GM21423 (cell line): ENCODE results near the gene IL10RB.
"Not testable (repeated sequence)": the region's sequence is repeated elsewhere in the genome, so short reads cannot be mapped to it uniquely, and the experiment has no call there.

Experiments
- ATAC-seq: cut with Tn5 transposase; IDR thresholded peaks from one replicate; pipeline ENCODE4 v1.9.1; 2021; ENCODE audit warnings: mild to moderate bottlenecking, moderate library complexity; ENCODE audit not compliant: unreplicated experiment

IL10RB gene

DNA sequence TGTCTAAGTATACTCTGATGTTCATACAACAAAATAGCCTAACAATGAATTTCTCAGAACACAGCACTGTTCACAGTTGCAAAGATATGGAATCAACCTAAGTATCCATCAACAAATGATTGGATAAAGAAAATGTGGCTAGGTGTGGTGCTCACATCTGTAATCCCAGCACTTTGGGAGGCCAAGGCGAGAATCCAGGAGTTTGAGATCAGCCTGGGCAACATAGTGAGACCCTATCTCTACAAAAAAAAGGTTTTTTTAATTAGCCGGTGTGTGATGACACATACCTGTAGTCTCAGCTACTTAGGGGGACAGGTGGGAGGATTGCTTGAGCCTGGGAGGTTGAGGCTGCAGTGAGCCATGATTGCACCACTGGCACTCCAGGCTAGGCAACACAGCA is 25.8 kb upstream of the IL10RB start:
- no peak for ATAC-seq

DNA sequence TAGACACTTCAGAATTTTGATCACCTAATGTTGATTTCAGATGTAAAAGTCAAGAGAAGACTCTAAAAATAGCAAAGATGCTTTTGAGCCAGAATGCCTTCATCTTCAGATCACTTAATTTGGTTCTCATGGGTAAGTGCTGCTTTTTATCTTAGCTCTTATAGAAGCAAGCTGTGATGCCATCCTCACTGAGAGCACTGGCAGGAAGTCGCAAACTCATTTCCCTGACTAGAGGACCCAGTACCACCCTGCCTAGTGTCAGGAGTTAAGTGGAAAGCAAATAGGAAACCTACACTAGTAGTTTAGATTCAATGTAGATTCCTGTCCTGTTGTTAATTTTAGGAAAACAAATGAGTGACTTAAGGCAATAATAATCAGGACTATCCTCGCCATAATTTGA is 24.3 kb upstream of the IL10RB start:
- ATAC-seq = no peak

DNA sequence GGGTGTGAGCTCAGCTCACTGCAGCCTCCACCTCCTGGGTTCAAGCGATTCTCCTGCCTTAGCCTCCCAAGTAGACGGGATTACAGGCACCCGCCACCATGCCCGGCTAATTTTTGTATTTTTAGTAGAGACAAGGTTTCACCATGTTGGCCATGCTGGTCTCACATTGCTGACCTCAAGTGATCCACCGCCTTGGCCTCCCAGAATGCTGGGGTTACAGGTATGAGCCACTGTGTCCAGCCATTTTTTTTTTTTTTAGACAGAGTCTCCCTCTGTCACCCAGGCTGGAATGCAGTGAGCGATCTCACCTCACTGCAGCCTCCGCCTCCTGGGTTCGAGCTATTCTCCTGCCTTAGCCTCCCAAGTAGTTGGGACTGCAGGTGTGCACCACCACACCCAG is 23.3 kb upstream of the IL10RB start:
- not testable (repeated sequence) for ATAC-seq

DNA sequence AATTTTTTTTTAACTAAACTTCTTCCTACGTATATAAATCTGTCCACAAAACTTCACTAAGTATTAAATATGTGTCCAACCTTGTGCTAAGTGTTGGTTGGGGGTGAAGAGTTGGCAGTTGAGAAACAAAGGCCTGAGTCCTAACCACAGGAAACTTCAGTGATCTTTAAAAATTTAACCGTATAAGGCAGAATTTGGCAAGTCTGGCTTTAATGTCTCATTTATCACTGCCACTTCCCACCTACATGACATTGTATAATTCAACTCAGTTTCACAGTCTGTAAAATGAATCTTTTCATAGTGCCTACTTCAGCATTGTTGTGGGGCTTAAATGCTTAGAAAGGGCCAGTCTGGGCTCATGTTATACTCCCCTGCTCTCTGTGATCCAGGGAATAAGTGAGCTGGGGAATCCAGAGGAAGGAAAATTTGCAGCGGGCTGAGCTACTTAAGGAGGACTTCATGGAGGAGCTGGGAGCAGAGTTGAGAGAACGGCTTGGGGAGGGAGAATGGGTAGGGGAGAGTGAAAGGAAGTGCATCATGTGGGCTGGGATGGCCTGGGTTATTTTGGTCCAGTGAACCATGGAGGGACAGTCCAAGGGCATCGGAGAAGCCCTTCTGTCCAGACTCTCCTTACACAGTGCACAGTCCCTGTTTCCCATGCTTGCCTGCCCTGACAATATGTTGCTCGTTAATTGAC is 21.9 kb upstream of the IL10RB start:
- ATAC-seq = no peak

DNA sequence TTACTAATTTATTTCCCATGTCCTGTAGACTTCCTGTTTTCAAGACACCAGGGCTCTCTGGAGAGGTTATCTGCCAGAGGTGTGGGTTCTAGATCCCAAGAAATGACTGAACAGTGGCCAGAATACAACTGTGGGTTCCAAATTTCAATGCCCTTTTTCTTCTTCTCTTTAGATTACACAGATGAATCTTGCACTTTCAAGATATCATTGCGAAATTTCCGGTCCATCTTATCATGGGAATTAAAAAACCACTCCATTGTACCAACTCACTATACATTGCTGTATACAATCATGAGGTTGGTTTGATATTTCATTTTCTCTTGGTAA is 21.4 kb upstream of the IL10RB start:
- no peak for ATAC-seq

DNA sequence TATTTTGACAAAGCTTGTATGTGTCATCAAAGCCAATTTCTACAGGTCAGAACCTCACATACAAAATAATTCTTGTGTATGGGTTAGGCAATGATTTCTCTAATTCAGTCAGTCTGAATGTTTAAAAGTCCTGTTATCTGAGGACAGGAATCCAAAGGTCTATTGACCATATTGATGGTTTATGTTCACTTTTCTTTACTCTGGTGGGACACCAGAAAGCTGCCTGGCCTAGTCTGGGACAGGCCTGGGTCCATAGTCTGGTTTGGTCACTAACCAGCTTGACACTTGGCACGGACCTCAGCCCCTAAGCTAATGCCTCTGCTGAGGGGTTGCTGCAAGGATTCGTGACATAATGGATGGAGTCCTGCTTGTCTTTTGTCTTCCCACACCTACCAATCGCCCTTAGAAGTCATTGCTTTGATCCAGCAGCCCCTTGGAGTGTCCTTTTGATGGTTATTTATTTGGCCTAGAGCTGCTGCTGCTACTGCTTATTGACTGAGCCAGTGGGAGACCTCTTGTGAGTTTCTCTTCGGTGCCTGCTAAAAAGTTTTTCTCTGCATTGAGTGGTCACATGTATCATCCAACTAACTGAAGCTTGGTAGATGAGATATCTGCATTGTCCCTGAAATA is 20.8 kb upstream of the IL10RB start:
- ATAC-seq = no peak

DNA sequence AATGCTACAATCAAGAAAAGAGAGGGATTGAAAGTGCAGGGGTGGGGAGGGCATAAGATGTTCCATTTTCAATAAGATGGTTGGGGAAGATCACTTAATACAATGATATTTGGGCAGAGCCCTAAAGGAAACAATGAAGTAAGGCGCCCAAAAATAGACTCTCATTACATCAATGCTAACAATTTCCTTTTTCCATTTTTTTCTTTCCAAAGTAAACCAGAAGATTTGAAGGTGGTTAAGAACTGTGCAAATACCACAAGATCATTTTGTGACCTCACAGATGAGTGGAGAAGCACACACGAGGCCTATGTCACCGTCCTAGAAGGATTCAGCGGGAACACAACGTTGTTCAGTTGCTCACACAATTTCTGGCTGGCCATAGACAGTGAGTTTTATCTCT is 19.7 kb upstream of the IL10RB start:
- no peak for ATAC-seq

DNA sequence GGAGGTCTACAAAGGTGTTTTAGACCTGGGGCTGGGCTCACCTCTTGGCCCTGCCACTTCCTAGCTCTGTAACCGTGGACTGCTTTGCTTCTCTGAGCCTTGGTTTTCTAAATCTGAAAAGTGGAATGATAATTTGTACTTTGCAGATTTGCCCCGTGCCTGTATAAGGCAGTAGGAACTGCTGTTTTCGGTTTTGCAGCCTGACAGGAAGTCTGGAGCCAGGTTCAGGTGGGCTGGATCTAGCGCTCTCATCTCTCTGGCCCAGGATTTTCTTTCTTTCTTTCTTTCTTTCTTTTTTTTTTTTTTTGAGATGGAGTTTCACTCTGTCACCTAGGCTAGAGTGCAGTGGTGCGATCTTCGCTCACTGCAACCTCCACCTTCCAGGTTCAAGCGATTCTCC is 19.2 kb upstream of the IL10RB start:
- ATAC-seq = no peak

DNA sequence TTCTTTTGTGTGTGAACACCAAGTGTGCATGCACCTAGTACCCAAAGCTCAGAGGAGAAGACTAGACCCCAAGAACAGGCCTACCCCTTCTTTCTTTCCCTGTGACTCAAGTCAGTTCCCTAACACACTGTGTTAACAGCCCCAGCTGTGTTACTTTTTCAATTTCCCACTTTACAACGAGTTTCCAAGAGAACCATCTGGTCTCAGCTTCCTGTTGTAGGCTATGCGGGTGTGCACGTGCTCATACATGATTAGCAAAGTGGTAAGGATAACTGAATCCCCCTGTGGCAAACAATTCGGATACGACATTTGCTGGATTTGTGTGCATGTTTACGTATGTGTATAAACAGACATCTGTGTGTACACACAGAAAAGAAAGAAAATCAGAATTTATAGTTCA is 18.6 kb upstream of the IL10RB start:
- ATAC-seq = no peak

DNA sequence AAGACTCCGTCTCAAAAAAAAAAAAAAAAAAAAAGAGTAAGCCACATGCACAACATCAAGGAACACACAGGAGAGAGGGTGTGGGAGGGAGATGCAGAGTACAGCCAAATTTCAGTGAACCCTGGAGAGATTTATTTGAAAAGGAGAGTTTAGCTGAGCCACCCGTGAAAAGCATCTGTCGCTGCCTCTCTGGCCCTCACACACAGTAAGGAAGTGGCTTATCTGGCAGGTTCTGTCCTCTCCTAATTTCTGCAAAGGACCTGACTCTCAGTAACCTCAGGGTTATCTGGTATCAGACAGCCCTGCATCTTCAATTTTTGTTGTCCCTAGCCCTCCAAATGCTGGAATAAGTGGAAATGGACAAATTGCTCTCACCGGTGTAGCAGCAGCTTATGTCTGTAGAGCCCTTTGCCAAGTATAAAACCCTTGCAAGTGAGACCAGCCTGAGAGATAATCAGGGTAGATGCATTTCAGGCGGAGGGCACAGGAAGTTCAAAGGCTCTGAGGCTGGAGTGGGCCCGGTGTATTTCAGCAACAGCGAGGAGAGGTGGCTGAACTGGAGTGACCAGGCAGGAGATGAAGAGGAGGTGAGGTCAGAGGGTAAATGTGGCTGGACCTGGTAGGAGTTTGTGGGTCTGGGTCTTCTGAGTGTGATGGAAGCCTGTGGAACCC is 16.7 kb upstream of the IL10RB start:
- no peak for ATAC-seq

DNA sequence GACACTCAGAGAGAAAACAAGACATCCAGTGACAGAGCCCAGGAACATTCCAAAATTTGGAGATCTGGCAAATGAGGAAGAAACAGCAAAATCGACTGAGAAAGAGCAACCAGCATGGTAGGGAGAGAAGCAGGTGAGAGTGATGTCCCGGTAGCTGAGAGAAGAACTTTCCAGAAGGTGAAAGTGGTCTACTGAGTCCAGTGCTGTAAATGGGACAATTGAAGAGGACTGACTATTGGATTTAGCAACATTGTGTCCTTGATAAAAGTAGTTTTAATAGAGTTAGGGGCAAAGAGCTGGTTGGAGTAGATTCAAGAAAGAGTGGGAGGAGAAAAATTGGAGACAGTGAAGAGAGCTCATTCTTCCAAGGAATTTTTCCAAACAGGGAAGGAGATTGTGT is 15.0 kb upstream of the IL10RB start:
- ATAC-seq = no peak

DNA sequence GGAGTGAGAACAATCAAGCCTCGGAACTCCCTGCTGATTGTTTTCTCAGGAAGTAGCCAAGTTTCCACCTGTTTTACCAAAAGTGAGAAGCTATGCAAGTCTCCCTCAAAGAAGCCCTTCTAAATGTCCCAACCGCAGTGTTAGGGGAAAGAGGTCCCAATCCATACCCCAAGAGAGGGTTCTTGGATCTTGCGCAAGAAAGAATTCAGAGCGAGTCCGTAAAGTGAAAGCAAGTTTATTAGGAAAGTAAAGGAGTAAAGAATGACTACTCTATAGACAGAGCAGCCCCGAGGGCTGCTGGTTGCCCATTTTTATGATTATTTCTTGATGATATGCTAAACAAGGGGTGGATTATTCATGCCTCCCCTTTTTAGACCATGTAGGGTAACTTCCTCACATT is 12.8 kb upstream of the IL10RB start:
- ATAC-seq = not testable (repeated sequence)

DNA sequence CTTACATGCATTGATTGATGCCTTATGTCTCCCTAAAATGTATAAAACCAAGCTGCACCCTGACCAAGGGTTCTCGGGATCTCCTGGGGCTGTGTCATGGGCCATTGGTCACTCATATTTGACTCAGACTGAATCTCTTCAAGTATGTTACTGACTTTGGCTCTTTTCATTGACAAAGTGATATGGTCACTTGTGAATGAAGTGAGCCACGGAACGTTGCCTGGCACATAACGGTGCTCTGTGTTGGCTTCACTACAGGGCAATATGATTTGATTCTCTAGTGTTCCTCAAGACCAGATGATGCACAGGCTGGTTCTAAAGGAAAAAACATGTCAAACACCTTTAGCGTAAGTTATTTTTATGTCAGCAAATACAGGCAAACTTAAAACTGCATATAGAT is 11.4 kb upstream of the IL10RB start:
- ATAC-seq = no peak

DNA sequence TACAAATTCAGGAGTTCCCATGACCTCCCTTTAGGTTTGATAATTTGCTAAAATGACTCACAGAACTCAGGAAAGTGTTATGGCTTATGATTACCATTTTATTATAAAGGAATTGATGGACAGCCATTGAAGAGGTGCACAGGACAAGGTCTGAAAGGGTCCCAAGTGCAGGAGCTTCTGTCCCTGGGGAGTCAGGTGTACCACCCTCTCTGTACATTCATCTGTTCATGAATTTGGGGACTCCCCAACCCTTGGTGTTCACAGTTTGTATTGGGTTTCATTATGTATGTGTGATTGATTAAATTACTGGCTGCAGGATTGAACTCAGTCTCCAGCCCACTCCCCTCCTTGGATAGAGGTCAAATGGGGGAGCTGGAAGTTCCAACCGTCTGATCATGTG is 10.8 kb upstream of the IL10RB start:
- no peak for ATAC-seq

DNA sequence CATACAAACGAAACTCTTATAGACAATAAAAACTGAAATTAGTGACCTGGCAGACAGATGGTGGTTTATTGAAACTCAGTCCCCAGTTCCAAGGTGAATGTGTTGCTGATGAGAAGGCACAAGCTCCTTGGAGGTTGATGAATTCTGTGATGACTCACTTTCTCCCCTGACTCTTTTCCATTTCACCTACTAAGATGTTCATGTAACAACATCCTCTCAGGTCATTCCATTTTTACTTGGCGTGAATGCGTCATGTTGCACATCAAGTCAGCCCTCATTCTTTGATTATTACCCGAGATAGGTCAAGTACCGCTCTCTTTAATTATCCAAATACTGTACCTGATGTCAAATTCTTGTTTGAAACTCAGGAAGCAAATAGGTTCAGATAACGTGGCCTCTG is 10.1 kb upstream of the IL10RB start:
- no peak for ATAC-seq

DNA sequence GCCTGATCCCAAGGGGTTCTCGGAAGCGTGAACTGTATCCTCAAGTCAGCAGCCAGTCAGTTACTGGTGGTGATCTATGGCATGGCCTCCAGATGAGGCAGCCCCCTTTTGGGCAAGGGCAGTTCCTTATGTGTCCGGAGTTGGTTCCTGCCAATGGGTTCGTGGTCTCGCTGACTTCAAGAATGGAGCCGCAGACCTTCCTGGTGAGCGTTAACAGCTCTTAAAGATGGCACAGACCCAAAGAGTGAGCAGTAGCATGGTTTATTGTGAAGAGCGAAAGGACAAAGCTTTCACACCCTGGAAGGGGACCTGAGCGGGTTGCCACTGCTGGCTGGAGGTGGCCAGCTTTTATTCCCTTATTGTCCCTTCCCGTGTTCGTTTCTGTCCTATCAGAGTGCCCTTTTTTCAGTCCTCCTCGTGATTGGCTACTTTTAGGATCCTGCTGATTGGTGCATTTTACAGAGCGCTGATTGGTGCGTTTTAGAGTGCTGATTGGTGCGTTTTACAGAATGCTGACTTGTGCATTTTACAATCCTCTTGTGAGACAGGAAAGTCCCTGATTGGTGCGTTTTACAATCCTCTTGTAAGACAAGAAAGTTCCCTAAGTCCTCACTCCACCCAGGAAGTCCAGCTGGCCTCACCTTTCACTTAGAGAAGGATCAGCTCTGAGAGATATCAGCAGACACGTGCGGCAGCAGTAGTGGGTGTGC is 8.9 kb upstream of the IL10RB start:
- ATAC-seq = no peak

DNA sequence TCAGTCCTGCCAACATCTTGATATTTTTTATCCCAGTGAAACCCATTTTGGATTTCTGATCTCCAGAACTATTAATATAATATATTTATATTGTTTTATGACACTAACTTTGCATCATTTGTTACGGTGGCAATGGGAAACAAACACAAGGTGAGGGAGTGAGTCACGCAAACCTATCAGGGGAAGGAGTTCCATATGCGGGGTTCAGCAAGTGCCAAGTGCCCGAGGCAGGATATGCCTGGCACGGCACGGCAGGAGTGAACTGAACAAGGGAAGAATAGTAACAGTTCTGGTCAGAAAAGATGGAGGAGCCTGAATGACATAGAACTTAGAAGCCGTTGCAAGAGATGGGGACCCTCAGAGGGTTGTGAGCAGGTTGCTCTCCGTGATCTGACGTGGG is 7.7 kb upstream of the IL10RB start:
- ATAC-seq = no peak

DNA sequence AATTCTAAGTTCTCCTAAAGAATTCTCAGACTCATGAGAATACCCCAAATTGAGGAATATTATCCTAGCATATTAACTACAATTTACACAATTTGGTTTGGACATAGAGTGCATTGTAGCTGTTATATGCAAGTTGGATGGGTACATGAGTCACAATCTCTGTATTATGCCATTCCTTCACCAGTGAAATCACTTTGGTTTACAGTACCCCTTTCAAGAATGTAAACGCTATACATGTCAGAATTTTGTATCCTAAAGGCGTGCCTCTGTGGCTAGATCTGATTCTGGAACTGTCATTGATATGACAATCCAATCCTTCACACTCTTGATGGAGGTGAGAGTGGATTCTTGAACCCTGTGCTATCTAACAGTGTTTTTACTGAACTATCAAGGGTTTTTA is 6.7 kb upstream of the IL10RB start:
- no peak for ATAC-seq

DNA sequence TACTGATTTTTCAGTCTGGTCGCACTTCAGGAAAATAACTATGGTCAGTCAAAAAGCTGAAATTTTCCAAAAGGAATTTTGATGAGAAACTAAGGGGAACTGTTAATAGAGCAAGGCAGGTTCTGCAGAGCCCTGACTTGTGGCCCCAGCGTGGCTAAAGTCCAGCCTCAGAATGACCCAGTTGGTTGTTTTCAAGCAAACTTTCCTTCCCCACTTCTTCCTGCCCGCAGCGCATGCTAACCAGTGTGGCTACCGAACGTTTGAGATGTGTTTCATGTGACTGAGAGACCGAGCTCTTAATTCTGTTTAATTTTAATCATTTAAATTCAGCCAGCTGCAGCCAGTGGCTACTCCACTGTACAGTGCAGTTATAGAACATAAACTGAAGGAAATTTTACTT is 6.2 kb upstream of the IL10RB start:
- ATAC-seq = no peak

DNA sequence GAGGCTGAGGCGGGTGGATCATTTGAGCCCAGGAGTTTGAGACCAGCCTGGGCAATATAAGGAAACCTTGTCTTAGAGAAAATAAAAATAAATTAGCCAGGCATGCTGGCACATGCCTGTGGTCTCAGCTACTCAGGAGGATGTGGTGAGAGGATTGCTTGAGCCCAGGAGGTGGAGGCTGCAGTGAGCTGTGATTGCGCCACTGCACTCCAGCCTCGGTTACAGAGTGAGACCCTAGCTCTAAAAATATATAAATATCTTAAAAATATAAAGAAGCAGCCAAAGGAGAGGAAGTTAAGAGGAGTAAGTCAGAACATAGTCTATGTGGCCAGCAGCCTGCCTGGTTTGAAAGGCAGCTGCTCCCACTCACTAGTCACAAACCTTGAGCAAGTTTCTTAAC is 4.5 kb upstream of the IL10RB start:
- no peak for ATAC-seq

DNA sequence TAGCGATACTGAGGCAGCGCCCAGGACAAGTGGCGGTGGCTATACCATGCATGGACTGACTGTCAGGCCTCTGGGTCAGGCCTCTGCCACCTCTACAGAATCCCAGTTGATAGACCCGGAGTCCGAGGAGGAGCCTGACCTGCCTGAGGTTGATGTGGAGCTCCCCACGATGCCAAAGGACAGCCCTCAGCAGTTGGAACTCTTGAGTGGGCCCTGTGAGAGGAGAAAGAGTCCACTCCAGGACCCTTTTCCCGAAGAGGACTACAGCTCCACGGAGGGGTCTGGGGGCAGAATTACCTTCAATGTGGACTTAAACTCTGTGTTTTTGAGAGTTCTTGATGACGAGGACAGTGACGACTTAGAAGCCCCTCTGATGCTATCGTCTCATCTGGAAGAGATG is 3.2 kb upstream of the IL10RB start:
- no peak for ATAC-seq

DNA sequence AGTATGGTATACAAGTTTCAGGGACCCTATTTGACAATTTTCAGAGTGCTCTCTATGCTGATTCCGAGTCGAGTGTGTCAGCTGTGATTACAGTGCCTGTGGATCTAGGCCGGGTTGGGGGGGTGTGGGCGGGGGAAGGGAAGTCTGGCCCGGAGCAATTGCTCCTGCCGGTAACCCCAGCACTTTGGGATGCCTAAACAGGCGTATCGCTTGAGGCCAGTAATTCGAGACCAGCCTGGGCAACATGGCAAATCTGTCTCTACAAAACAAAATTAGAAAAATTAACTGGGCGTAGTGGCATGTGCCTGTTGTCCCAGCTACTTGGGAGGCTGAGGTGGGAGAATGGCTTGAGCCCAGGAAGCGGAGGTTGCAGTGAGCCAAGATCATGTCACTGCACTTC is 1.6 kb upstream of the IL10RB start:
- ATAC-seq = no peak
